ENCODE data around the gene UBXN10. TPM values are rescaled to one million over a fixed set of nuclear protein-coding genes. Genes with fewer than 3 reads are reported as not detected.
A peak's percentile ranks its signal among the peaks of the same experiment; 100 is the strongest.

UBXN10 gene
- total RNA-seq, 1 experiment from 2014 or later = 0.33 TPM

GRCh38 chr1:20197329-20197791, 11.5 kb downstream of the UBXN10 start:
- BruUV-seq (replicated peaks) = no TSS peak
- intact Hi-C loops (cut with micrococcal nuclease; ENCODE audit: unreplicated experiment) = no loop called here
- Mint-ChIP-seq H3K27me3 (ENCODE audit: unreplicated experiment) (no peaks in the 10 kb centered on the region), H3K36me3 (ENCODE audit: insufficient read depth, unreplicated experiment) (no peaks in the 10 kb centered on the region), H3K9me3 (ENCODE audit: low read depth, unreplicated experiment) (no peaks in the 10 kb centered on the region), H3K4me3 (ENCODE audit: low read depth, unreplicated experiment) (no peak overlapping the region), H3K27ac (ENCODE audit: unreplicated experiment) (no peak overlapping the region), H3K4me1 (ENCODE audit: low read depth, unreplicated experiment) (peaks cover 11% of the 10 kb centered on the region)
- DNase-seq = no peak
- CTCF ChIA-PET = no interaction called here
- no peak for TF ChIP-seq CTCF (IDR thresholded peaks at IDR 0.05; ENCODE audit: unreplicated experiment)

GRCh38 chr1:20198296-20198695, 12.4 kb downstream of the UBXN10 start:
- no peak for TF ChIP-seq CTCF (IDR thresholded peaks at IDR 0.05; ENCODE audit: unreplicated experiment)
- BruUV-seq (replicated peaks) = no TSS peak
- CTCF ChIA-PET = no interaction called here
- Mint-ChIP-seq H3K36me3 (ENCODE audit: insufficient read depth, unreplicated experiment) (no peaks in the 10 kb centered on the region), H3K27ac (ENCODE audit: unreplicated experiment) (no peak overlapping the region), H3K9me3 (ENCODE audit: low read depth, unreplicated experiment) (no peaks in the 10 kb centered on the region), H3K4me1 (ENCODE audit: low read depth, unreplicated experiment) (peaks cover 11% of the 10 kb centered on the region), H3K27me3 (ENCODE audit: unreplicated experiment) (no peaks in the 10 kb centered on the region), H3K4me3 (ENCODE audit: low read depth, unreplicated experiment) (no peak overlapping the region)
- intact Hi-C loops (cut with micrococcal nuclease; ENCODE audit: unreplicated experiment) = no loop called here
- no peak for DNase-seq

GRCh38 chr1:20198918-20199317, 13.0 kb downstream of the UBXN10 start:
- intact Hi-C loops (cut with micrococcal nuclease; ENCODE audit: unreplicated experiment) = no loop called here
- BruUV-seq (replicated peaks) = no TSS peak
- no peak for TF ChIP-seq CTCF (IDR thresholded peaks at IDR 0.05; ENCODE audit: unreplicated experiment)
- no peaks in the 10 kb centered on the region for H3K9me3 Mint-ChIP-seq (ENCODE audit: low read depth, unreplicated experiment)
- CTCF ChIA-PET = no interaction called here
- H3K27me3 Mint-ChIP-seq (ENCODE audit: unreplicated experiment) = no peaks in the 10 kb centered on the region
- H3K36me3 Mint-ChIP-seq (ENCODE audit: insufficient read depth, unreplicated experiment) = no peaks in the 10 kb centered on the region
- H3K4me3 Mint-ChIP-seq (ENCODE audit: low read depth, unreplicated experiment) = no peak overlapping the region
- H3K4me1 Mint-ChIP-seq (ENCODE audit: low read depth, unreplicated experiment) = peaks cover 11% of the 10 kb centered on the region
- H3K27ac Mint-ChIP-seq (ENCODE audit: unreplicated experiment) = no peak overlapping the region
- no peak for DNase-seq

- H3K4me1 Mint-ChIP-seq (ENCODE audit: low read depth, unreplicated experiment) = peaks cover 11% of the 10 kb centered on the region
- H3K27ac Mint-ChIP-seq (ENCODE audit: unreplicated experiment) = no peak overlapping the region
- H3K4me3 Mint-ChIP-seq (ENCODE audit: low read depth, unreplicated experiment) = no peak overlapping the region
- BruUV-seq (replicated peaks) = no TSS peak
- TF ChIP-seq CTCF (IDR thresholded peaks at IDR 0.05; ENCODE audit: unreplicated experiment) = no peak
- CTCF ChIA-PET = interaction anchor here (1.0 kb wide), 1 partner anchor 20 kb away, joined by 3 read pairs; no protein-coding TSS in a partner anchor
- H3K9me3 Mint-ChIP-seq (ENCODE audit: low read depth, unreplicated experiment) = no peaks in the 10 kb centered on the region
- DNase-seq = peak; percentile 28
- H3K27me3 Mint-ChIP-seq (ENCODE audit: unreplicated experiment) = no peaks in the 10 kb centered on the region
- intact Hi-C loops (cut with micrococcal nuclease; ENCODE audit: unreplicated experiment) = no loop called here
- H3K36me3 Mint-ChIP-seq (ENCODE audit: insufficient read depth, unreplicated experiment) = no peaks in the 10 kb centered on the region
Measured at GRCh38 chr1:20199403-20199802, 13.5 kb downstream of the UBXN10 start.
